GM12865 (cell line): Measurements from ENCODE around the gene ID3.

ENCODE experiments used
- DNase-seq: peaks from one replicate; pipeline ENCODE4 v3.0.0; 2010; ENCODE audit warnings: low read depth
- H3K4me3 ChIP-seq: 2 replicates; pipeline ENCODE4 v1.5.1; 2011; ENCODE audit warnings: mild to moderate bottlenecking, low read depth, low read length, control low read depth
- TF ChIP-seq, protein P1 (sequence below): IDR thresholded peaks from 2 replicates; pipeline ENCODE4 v1.5.1; 2011; ENCODE audit warnings: low read length, control low read depth, low read depth, inconsistent platforms; ENCODE audit not compliant: insufficient read depth; ENCODE audit errors: missing control alignments

ID3 gene

DNA sequence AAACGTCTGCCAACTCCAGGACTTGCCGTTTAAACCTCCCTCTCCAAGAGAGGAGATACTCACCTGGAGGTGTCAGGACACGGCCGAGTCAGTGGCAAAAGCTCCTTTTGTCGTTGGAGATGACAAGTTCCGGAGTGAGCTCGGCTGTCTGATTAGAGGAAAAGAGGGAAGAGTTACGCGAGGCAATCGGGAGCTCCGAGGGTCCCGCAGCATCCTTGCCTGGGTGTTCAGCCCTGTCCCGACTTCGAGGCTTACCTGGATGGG lies 497 bp downstream of the ID3 start:
- TF ChIP-seq, protein P1, sequence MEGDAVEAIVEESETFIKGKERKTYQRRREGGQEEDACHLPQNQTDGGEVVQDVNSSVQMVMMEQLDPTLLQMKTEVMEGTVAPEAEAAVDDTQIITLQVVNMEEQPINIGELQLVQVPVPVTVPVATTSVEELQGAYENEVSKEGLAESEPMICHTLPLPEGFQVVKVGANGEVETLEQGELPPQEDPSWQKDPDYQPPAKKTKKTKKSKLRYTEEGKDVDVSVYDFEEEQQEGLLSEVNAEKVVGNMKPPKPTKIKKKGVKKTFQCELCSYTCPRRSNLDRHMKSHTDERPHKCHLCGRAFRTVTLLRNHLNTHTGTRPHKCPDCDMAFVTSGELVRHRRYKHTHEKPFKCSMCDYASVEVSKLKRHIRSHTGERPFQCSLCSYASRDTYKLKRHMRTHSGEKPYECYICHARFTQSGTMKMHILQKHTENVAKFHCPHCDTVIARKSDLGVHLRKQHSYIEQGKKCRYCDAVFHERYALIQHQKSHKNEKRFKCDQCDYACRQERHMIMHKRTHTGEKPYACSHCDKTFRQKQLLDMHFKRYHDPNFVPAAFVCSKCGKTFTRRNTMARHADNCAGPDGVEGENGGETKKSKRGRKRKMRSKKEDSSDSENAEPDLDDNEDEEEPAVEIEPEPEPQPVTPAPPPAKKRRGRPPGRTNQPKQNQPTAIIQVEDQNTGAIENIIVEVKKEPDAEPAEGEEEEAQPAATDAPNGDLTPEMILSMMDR: no peak
- no peak for DNase-seq
- H3K4me3 ChIP-seq: peak overlapping the region; percentile 87

DNA sequence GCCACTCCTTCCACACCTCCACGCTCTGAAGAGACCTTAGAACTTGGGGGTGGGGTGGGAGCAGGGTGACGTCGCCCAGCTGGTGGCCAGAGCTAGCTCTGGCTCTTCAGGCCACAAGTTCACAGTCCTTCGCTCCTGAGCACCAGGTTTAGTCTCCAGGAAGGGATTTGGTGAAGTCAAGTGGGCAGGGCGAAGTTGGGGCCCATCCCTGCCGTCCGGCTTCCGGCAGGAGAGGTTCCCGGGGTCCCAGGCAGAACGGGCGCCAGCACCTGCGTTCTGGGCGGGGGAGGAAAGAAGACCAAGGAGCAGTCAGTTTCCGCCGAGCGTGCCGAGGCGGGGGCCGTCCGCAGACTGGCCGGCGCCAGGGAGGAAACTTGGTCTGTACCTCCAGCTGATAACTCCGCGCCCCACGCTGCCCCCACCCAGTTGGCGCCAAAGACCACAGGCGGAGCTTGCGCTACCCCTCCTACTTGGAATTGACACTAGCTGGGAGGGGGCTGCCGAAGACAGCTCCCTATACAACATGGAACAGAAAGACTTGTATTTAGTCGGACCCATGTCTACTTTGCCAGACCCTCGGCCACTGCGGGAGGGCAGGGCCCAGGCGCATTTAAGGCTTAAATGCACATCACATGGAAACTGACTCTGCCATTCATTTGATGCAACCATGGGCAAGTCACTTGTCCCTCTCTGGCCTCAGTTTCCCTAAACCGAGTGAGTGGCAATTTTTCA lies 995 bp downstream of the ID3 start:
- TF ChIP-seq, protein P1: no peak
- peak overlapping the region; percentile 87 for H3K4me3 ChIP-seq
- peak; percentile 84 for DNase-seq

DNA sequence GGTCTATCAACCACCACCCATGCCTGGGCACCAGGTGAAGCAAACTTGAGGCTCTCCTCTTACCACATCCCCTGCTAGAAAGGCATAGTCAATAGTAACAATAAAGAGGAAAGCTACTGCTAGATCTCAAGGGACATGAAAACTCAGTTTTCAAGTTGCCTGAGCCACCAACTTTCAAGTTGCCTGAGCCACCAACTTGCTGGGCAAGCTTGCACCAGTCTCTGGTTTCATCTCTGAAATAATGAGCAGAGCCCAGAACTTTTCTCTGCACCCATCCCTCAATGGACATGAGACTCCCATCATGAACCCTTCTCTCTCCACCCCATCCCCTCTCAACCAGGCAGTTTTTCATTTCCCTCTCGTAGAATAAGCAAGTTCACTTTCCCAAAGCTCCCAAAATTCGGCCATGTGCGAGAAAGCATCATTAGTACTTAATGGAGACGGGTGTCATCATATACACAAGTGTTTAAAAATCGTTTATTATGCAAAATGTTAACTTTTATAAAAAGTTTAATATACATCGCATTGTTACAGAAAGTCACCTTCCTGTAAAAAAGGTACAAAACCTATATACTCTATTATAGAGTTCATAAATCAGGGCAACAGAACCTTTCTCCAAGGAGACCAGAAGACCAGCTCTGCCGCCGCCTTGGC lies 1.7 kb downstream of the ID3 start:
- DNase-seq: peak; percentile 69
- TF ChIP-seq, protein P1: no peak
- peak overlapping the region; percentile 87 for H3K4me3 ChIP-seq

DNA sequence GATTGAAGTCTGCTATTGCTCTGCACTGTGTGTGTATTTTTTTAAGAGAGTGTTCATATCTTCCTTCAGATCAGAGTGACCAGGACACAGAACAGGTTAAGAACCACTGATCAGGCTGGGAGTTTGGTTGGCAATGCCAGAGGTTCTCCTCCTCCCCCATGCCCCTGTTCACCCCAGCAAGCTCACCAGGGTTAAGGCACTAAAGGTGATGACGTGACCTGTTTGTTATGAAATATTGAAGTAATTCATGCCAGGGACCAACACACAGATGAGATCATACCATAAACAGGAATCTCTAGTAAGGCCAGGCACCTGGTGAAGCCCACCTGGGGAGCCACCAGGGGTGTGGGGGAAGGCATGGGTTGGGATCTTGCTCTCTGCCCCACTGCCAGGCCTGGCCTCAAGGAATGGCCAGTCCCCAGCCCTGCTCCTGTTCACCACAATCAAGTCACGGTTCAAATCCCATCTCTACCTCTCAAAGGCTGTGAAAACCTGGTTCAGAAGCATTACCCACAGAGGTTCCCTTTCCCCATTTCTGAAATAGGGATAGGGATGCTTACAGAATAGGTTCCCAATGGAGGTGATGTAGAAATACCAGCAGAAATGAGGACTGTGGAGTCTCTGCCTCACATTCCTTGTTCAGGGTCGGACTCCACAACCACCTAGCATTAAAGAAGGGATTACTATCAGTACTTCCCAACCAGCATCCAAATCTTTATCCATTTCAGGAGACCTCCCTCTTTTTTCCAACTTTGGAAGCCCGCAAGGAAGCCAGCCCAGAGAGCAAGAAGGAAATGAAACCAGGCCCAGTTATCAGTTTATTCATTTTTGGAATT lies 2.4 kb downstream of the ID3 start:
- TF ChIP-seq, protein P1: no peak
- peak; percentile 66 for DNase-seq
- H3K4me3 ChIP-seq: peak overlapping the region; percentile 87

DNA sequence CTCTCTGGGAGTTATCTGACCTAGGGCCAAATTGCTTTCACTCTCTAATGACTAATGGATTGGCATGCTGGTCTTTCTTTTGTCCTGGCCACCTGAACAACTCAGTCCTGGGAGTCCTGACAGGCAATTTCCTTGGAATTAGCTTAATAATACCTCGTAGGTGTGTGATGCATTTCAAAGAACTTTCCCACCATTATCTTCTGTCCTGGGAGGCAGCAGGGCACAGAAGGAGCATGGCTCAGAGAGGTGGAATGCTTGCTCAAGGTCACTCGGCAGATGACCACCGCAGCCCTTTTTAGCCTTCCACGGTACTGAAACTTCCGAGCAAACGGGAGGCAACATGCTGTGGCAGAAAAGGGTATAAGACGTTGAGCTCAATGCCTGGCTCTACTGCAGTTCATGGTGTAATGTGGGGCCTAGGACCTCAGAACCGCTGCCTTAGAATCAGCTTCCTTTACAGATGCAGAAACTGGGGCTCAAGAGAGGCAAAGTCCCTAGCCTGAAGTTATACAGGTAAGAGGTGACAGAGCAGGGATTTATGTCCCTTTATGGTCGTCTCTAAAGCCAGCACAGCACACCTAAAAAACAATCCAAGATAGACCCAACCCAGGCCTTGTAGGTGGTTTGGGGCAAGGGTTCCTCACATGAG lies 3.2 kb downstream of the ID3 start:
- peak overlapping the region; percentile 62; the same call in 1 of the 2 replicates for H3K4me3 ChIP-seq
- TF ChIP-seq, protein P1: no peak
- DNase-seq: peak; percentile 68

DNA sequence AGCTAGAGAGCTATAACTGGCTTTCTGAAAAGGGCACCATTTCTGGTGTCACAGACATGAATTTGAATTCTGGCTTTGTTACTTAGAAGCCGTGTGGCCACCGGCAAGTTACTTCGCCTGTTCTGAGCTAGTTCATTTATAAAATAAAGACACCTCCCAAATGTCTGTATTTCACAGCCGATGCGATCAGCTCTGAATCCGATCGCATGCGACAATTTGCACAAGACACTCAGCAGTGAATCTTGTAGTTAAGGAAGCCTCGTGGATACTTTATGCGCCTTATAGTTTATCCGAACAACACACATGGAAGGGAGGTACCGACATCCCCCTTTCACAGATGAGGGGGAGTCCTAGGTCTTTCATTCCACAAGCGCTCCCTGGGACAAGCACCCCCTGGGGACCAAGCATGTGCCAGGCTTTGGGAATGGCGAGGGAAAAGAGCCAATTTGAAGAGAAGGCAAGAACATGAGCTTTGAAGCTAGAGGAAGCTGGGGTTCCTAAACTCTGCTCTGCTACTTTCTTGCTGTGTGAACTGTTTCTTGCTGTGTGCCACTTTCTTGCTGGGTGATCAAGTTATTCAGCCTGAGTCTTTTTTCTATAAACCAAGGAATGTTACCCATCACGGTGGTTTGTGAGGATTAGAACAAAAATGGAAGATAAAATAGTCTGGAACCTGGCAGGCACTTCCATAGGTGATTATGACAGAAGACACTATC lies 3.9 kb downstream of the ID3 start:
- H3K4me3 ChIP-seq: peak overlapping the region; percentile 62
- peak; percentile 46 for DNase-seq
- TF ChIP-seq, protein P1: no peak
